ENCODE measurements around the gene SHROOM2.

The SHROOM2 gene

GRCh38 chrX:9785944-9786797 is at the start of gene SHROOM2:
SHROOM2 (plus strand) TSS chrX:9786429; CDS start chrX:9786546, 117 bp downstream.
- TF ChIP-seq JUND (IDR thresholded peaks at IDR 0.05; ENCODE audit: low read depth): no peak
- peak; percentile 41 to 60 for DNase-seq (ENCODE audit: low read depth in 1 of 2, low spot score in 1 of 2)
- in situ Hi-C loops (cut with HindIII; ENCODE audit: low pct_unique_long_range_greater_than_20kb, low sequenced_read_pairs): no loop called here

GRCh38 chrX:9737363-9737762 is 48.9 kb upstream of the SHROOM2 start:
- DNase-seq (ENCODE audit: low read depth in 1 of 2, low spot score in 1 of 2): no peak
- TF ChIP-seq JUND (IDR thresholded peaks at IDR 0.05; ENCODE audit: low read depth): no peak
- in situ Hi-C loops (cut with HindIII; ENCODE audit: low pct_unique_long_range_greater_than_20kb, low sequenced_read_pairs): no loop called here

- in situ Hi-C loops (cut with HindIII; ENCODE audit: low pct_unique_long_range_greater_than_20kb, low sequenced_read_pairs): no loop called here
- TF ChIP-seq JUND (IDR thresholded peaks at IDR 0.05; ENCODE audit: low read depth): no peak
- DNase-seq (ENCODE audit: low read depth in 1 of 2, low spot score in 1 of 2): no peak
These were observed 48.1 kb upstream of the SHROOM2 start for GRCh38 chrX:9738151-9738550.

GRCh38 chrX:9739130-9739529 is 47.1 kb upstream of the SHROOM2 start:
- TF ChIP-seq JUND (IDR thresholded peaks at IDR 0.05; ENCODE audit: low read depth): no peak
- no peak for DNase-seq (ENCODE audit: low read depth in 1 of 2, low spot score in 1 of 2)
- in situ Hi-C loops (cut with HindIII; ENCODE audit: low pct_unique_long_range_greater_than_20kb, low sequenced_read_pairs): no loop called here

- no peak for TF ChIP-seq JUND (IDR thresholded peaks at IDR 0.05; ENCODE audit: low read depth)
- DNase-seq (ENCODE audit: low read depth in 1 of 2, low spot score in 1 of 2): no peak
- in situ Hi-C loops (cut with HindIII; ENCODE audit: low pct_unique_long_range_greater_than_20kb, low sequenced_read_pairs): no loop called here
These were observed 40.7 kb upstream of the SHROOM2 start for GRCh38 chrX:9745417-9746115.

- no peak for TF ChIP-seq JUND (IDR thresholded peaks at IDR 0.05; ENCODE audit: low read depth)
- no peak for DNase-seq (ENCODE audit: low read depth in 1 of 2, low spot score in 1 of 2)
- in situ Hi-C loops (cut with HindIII; ENCODE audit: low pct_unique_long_range_greater_than_20kb, low sequenced_read_pairs): no loop called here
These were observed 39.9 kb upstream of the SHROOM2 start for GRCh38 chrX:9746148-9746888.

GRCh38 chrX:9747644-9748043 is 38.6 kb upstream of the SHROOM2 start:
- in situ Hi-C loops (cut with HindIII; ENCODE audit: low pct_unique_long_range_greater_than_20kb, low sequenced_read_pairs): no loop called here

GRCh38 chrX:9749146-9749692 is 37.0 kb upstream of the SHROOM2 start:
- DNase-seq (ENCODE audit: low read depth in 1 of 2, low spot score in 1 of 2): no peak
- TF ChIP-seq JUND (IDR thresholded peaks at IDR 0.05; ENCODE audit: low read depth): no peak
- in situ Hi-C loops (cut with HindIII; ENCODE audit: low pct_unique_long_range_greater_than_20kb, low sequenced_read_pairs): no loop called here

More at GRCh38 chrX:9747644-9748043, 38.6 kb upstream of the SHROOM2 start:
- no peak for DNase-seq (ENCODE audit: low read depth in 1 of 2, low spot score in 1 of 2)
- no peak for TF ChIP-seq JUND (IDR thresholded peaks at IDR 0.05; ENCODE audit: low read depth)

GRCh38 chrX:9757366-9757765 is 28.9 kb upstream of the SHROOM2 start:
- in situ Hi-C loops (cut with HindIII; ENCODE audit: low pct_unique_long_range_greater_than_20kb, low sequenced_read_pairs): no loop called here
- no peak for DNase-seq (ENCODE audit: low read depth in 1 of 2, low spot score in 1 of 2)
- TF ChIP-seq JUND (IDR thresholded peaks at IDR 0.05; ENCODE audit: low read depth): no peak

GRCh38 chrX:9758021-9758638 is 28.1 kb upstream of the SHROOM2 start:
- DNase-seq (ENCODE audit: low read depth in 1 of 2, low spot score in 1 of 2): no peak
- in situ Hi-C loops (cut with HindIII; ENCODE audit: low pct_unique_long_range_greater_than_20kb, low sequenced_read_pairs): no loop called here
- no peak for TF ChIP-seq JUND (IDR thresholded peaks at IDR 0.05; ENCODE audit: low read depth)

- DNase-seq (ENCODE audit: low read depth in 1 of 2, low spot score in 1 of 2): no peak
- in situ Hi-C loops (cut with HindIII; ENCODE audit: low pct_unique_long_range_greater_than_20kb, low sequenced_read_pairs): no loop called here
- no peak for TF ChIP-seq JUND (IDR thresholded peaks at IDR 0.05; ENCODE audit: low read depth)
These were observed 26.9 kb upstream of the SHROOM2 start for GRCh38 chrX:9759337-9759736.
